Measurements from ENCODE around the gene SCP2.

The SCP2 gene

GRCh38 chr1:53074313-53075154, 147.5 kb downstream of the SCP2 start:
- TF ChIP-seq GABPA (IDR thresholded peaks at IDR 0.05; ENCODE audit: low read depth) (no peak), CTCF (IDR thresholded peaks at IDR 0.05; ENCODE audit: insufficient read depth, low read length) (no peak), SPI1 (IDR thresholded peaks at IDR 0.05; ENCODE audit: borderline replicate concordance, low read depth) (no peak), POLR2AphosphoS5 (IDR thresholded peaks at IDR 0.05; ENCODE audit: low read depth) (no peak), REST (IDR thresholded peaks at IDR 0.05; ENCODE audit: insufficient replicate concordance, low read depth) (no peak)
- H3K4me3 ChIP-seq (replicated peaks; ENCODE audit: insufficient read depth, low read length): no peak overlapping the region
- no peak overlapping the region for H3K27ac ChIP-seq (replicated peaks)
- no peak for DNase-seq (ENCODE audit: low read depth in 1 of 2, low spot score in 1 of 2)
- no peaks in the 10 kb centered on the region for H3K27me3 ChIP-seq (ENCODE audit: insufficient read depth, poor library complexity, severe bottlenecking)

DNA sequence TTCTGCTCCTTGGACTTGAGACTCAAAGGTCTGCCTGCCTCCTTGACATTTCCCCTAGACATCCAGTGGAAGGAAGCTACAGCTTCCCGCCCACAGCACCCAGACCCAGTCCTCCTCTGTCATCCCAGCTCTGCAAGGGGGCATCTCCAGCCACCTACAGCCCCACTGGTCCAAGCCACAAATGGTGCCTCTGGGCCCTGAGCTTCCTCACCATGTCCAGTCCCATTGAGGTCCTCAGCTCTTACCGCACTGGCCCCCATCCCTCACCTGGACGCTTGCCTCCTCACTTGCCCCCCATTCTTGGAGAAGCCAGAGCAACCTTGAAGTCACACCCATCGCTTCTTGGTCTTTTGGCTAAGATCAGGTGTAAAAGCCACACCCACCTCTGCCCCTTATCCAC, 148.1 kb downstream of the SCP2 start:
- H3K4me3 ChIP-seq (replicated peaks; ENCODE audit: insufficient read depth, low read length): no peak overlapping the region
- TF ChIP-seq CTCF (IDR thresholded peaks at IDR 0.05; ENCODE audit: insufficient read depth, low read length): no peak
- H3K27ac ChIP-seq (replicated peaks): no peak overlapping the region

DNA sequence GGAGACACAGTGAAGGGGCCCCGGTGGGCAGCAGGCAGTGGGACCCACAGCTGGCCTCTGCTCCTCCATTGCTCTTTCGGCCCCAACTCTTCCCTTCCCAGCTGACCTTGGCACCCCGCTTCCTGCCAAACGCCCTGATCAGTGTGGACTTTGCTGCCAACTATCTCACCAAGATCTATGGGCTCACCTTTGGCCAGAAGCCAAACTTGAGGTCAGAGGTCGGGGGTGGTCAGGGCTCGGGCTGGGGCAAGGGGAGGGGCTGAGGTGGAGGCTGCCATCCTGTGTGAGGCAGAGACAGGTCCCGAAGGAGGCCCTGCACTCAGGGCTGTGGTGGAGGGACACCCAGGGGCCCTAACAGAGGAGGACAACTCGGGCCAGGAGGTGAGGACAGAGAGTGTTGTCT, 148.7 kb downstream of the SCP2 start:
- no peaks in the 10 kb centered on the region for H3K27me3 ChIP-seq (ENCODE audit: insufficient read depth, poor library complexity, severe bottlenecking)
- no peak for DNase-seq (ENCODE audit: low read depth in 1 of 2, low spot score in 1 of 2)
- no peak overlapping the region for H3K27ac ChIP-seq (replicated peaks)
- no peak overlapping the region for H3K4me3 ChIP-seq (replicated peaks; ENCODE audit: insufficient read depth, low read length)
- no peak for TF ChIP-seq CTCF (IDR thresholded peaks at IDR 0.05; ENCODE audit: insufficient read depth, low read length)
- no peak for TF ChIP-seq POLR2AphosphoS5 (IDR thresholded peaks at IDR 0.05; ENCODE audit: low read depth)

More for the DNA sequence above, 148.1 kb downstream of the SCP2 start:
- DNase-seq (ENCODE audit: low read depth in 1 of 2, low spot score in 1 of 2): no peak
- no peaks in the 10 kb centered on the region for H3K27me3 ChIP-seq (ENCODE audit: insufficient read depth, poor library complexity, severe bottlenecking)

DNA sequence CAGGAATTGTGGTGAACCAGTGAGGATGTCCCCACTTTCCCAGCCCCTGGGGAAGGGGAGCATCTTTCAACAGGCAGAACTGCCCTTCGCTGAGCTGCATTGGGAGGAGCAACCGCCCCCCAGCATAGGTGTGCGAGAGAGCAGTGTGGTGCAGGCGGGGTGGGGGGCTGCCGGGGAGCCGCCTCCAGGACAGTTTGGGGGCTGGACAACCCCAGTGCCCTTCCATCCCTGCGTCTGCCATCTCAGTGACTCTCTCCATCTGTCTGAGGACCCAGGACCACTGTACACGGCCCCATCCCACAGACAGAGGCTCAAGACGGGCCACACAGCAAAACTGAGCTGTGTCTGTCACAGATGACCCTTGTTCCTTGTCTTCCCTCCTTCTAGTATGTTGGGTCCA, 149.1 kb downstream of the SCP2 start:
- TF ChIP-seq REST (IDR thresholded peaks at IDR 0.05; ENCODE audit: insufficient replicate concordance, low read depth) (no peak), POLR2AphosphoS5 (IDR thresholded peaks at IDR 0.05; ENCODE audit: low read depth) (no peak), CTCF (IDR thresholded peaks at IDR 0.05; ENCODE audit: insufficient read depth, low read length) (no peak), GABPA (IDR thresholded peaks at IDR 0.05; ENCODE audit: low read depth) (no peak), SPI1 (IDR thresholded peaks at IDR 0.05; ENCODE audit: borderline replicate concordance, low read depth) (no peak)
- no peak for DNase-seq (ENCODE audit: low read depth in 1 of 2, low spot score in 1 of 2)
- Histone ChIP-seq H3K27ac (replicated peaks) (no peak overlapping the region), H3K27me3 (ENCODE audit: insufficient read depth, poor library complexity, severe bottlenecking) (no peaks in the 10 kb centered on the region), H3K4me3 (replicated peaks; ENCODE audit: insufficient read depth, low read length) (no peak overlapping the region)

Data from HL-60 (cell line).